Endothelial cell of umbilical vein (primary cell): Measurements from ENCODE around the gene PON3. TPM values are rescaled to one million over a fixed set of nuclear protein-coding genes. Genes with fewer than 3 reads are reported as not detected.

Source experiments
- BruUV-seq: library from RNA; stranded (reverse); fragments of 400-500 nt; replicated peaks from 2 replicates; lab custom pipeline; 2021; lab: Mats Ljungman, UMichigan
- CTCF ChIA-PET: fragments of 300-600, 350-600 bp; sonication (Branson Sonifier 250); formaldehyde crosslinking; loops from one replicate; lab custom pipeline; 2021; ENCODE audit warnings: antibody characterized with exemption, inconsistent platforms; lab: Charles Lee
- POLR2A ChIA-PET: fragments of 300-600, 350-600 bp; sonication (Branson Sonifier 250); formaldehyde crosslinking; loops from one replicate; lab custom pipeline; 2021; ENCODE audit warnings: antibody characterized with exemption, inconsistent platforms; lab: Charles Lee
- DNase-seq: peaks from one replicate; pipeline ENCODE4 v3.0.0-alpha.2; 2011; ENCODE audit warnings: low read depth, low spot score
- FAIRE-seq: peaks from 2 replicates; lab custom pipeline; 2011; peaks lifted over from hg19 to GRCh38; lab: Jason Lieb, UNC
- H2AFZ ChIP-seq: 2 replicates; pipeline ENCODE4 v1.6.0; 2012; ENCODE audit warnings: low read depth, low read length, control low read depth, inconsistent platforms
- H3K27ac ChIP-seq: 2 replicates; pipeline ENCODE4 v1.5.1; 2011; ENCODE audit warnings: low read depth, mild to moderate bottlenecking, control low read depth, low read length, moderate library complexity; ENCODE audit not compliant: insufficient read depth
- H3K27me3 ChIP-seq, 2 experiments: 2 replicates each; pipeline versions ENCODE4 v1.6.0 to v1.6.1; 2011; ENCODE audit warnings: low read length in 2 of 2, mixed read lengths in 1 of 2; ENCODE audit not compliant: control insufficient read depth in 2 of 2, insufficient read depth in 2 of 2
- H3K36me3 ChIP-seq, 2 experiments: 2 replicates in 1 of 2; 3 replicates in 1 of 2; pipeline ENCODE4 v1.5.1; 2011; ENCODE audit warnings: low read length in 2 of 2, mild to moderate bottlenecking in 1 of 2, moderate library complexity in 1 of 2; ENCODE audit not compliant: control insufficient read depth in 2 of 2, insufficient read depth in 2 of 2; ENCODE audit errors: extremely low read depth in 1 of 2
- H3K4me1 ChIP-seq: 3 replicates; pipeline ENCODE4 v1.5.1; 2011; ENCODE audit warnings: mild to moderate bottlenecking, low read length; ENCODE audit not compliant: control insufficient read depth, insufficient read depth; ENCODE audit errors: extremely low read depth
- H3K4me2 ChIP-seq: 2 replicates; pipeline ENCODE4 v1.6.1; 2011; ENCODE audit warnings: low read length, control low read depth, mixed read lengths; ENCODE audit not compliant: insufficient read depth
- H3K4me3 ChIP-seq, 3 experiments: fragments of 200-600 bp in 1 of 3; sonication (generic), shearing (Covaris generic) in 1 of 3; replicated peaks in 1 of 3; 2 replicates each; pipeline ENCODE4 v1.5.1; 2011 to 2016; ENCODE audit warnings: control low read depth in 3 of 3, low read length in 3 of 3, mild to moderate bottlenecking in 2 of 3, inconsistent platforms in 1 of 3, low read depth in 1 of 3, moderate library complexity in 1 of 3; ENCODE audit not compliant: insufficient read depth in 1 of 3
- H3K79me2 ChIP-seq: 2 replicates; pipeline ENCODE4 v1.6.0; 2012; ENCODE audit warnings: low read length, inconsistent platforms; ENCODE audit not compliant: control insufficient read depth, insufficient read depth
- H3K9ac ChIP-seq: replicated peaks from 2 replicates; pipeline ENCODE3; 2011; ENCODE audit warnings: low read length, control low read depth; ENCODE audit not compliant: insufficient read depth; ENCODE audit errors: extremely low read depth
- H3K9me1 ChIP-seq: replicated peaks from 3 replicates; pipeline ENCODE4 v1.6.0; 2011; ENCODE audit warnings: mild to moderate bottlenecking, low read length; ENCODE audit not compliant: control insufficient read depth, insufficient read depth; ENCODE audit errors: extremely low read depth
- H3K9me3 ChIP-seq: replicated peaks from 2 replicates; pipeline ENCODE4 v1.5.1; 2012; ENCODE audit warnings: low read length, inconsistent platforms; ENCODE audit not compliant: control insufficient read depth, insufficient read depth
- H4K20me1 ChIP-seq: replicated peaks from 2 replicates; pipeline ENCODE3; 2011; ENCODE audit warnings: mild to moderate bottlenecking, low read length; ENCODE audit not compliant: control insufficient read depth, insufficient read depth; ENCODE audit errors: extremely low read depth
- CTCF ChIP-seq, 2 donors: IDR thresholded peaks; 1 replicate in 1 of 2; 2 replicates in 1 of 2; pipeline ENCODE4 v1.5.1; 2011; ENCODE audit warnings: low read length in 2 of 2, mild to moderate bottlenecking in 2 of 2, moderate library complexity in 2 of 2, control low read depth in 1 of 2, inconsistent platforms in 1 of 2, low read depth in 1 of 2; ENCODE audit not compliant: insufficient read depth in 1 of 2; ENCODE audit errors: extremely low read depth in 1 of 2
- EZH2 ChIP-seq: IDR thresholded peaks from 2 replicates; pipeline ENCODE4 v1.6.1; 2012; ENCODE audit warnings: borderline replicate concordance, low read depth, mild to moderate bottlenecking, moderate library complexity, low read length, inconsistent platforms; ENCODE audit not compliant: severe bottlenecking
- FOS ChIP-seq: IDR thresholded peaks from 2 replicates; pipeline ENCODE4 v1.6.1; 2011; ENCODE audit warnings: mild to moderate bottlenecking, low read length, moderate library complexity, borderline replicate concordance; ENCODE audit not compliant: insufficient read depth
- GATA2 ChIP-seq: IDR thresholded peaks from 2 replicates; pipeline ENCODE4 v1.7.0; 2011; ENCODE audit warnings: low read depth, mild to moderate bottlenecking, moderate library complexity, mixed read lengths, low read length; ENCODE audit not compliant: insufficient read length, insufficient read depth
- JUN ChIP-seq: IDR thresholded peaks from 2 replicates; pipeline ENCODE4 v1.6.1; 2011; ENCODE audit warnings: borderline replicate concordance, low read depth; ENCODE audit not compliant: insufficient read length, insufficient read depth
- MAX ChIP-seq: IDR thresholded peaks from 2 replicates; pipeline ENCODE4 v1.6.1; 2011; ENCODE audit not compliant: insufficient read depth, insufficient read length
- MYC ChIP-seq: IDR thresholded peaks from one replicate; pipeline ENCODE4 v1.6.1; 2011; ENCODE audit warnings: mild to moderate bottlenecking, low read depth, low read length
- POLR2A ChIP-seq: IDR thresholded peaks from 2 replicates; pipeline ENCODE4 v1.6.1; 2012; ENCODE audit warnings: low read depth, mild to moderate bottlenecking, control low read depth, low read length
- POLR2AphosphoS5 ChIP-seq: IDR thresholded peaks from 2 replicates; pipeline ENCODE4 v1.6.1; 2012; ENCODE audit warnings: low read depth, mild to moderate bottlenecking, control low read depth, low read length, moderate library complexity; ENCODE audit not compliant: insufficient read depth
- dilution Hi-C: fragments of 300-500 bp; cut with MboI; formaldehyde crosslinking; loops from one replicate; pipeline ENCODE4 v1.15.0; 2019; ENCODE audit warnings: low sequenced_read_pairs; ENCODE audit not compliant: extremely low pct_ligation_motif_present
- intact Hi-C: fragments of 100-400 bp; cut with micrococcal nuclease; formaldehyde crosslinking; loops from one replicate; pipeline ENCODE4 v1.10.0; 2022
- polyA plus RNA-seq, 4 experiments: library from polyadenylated mRNA; depleted of rRNA in 3 of 4; stranded (reverse) in 3 of 4; unstranded in 1 of 4; fragments of >200 nt; gene quantifications; 2 replicates each; pipeline versions ENCODE4 v1.2.1 to v1.2.3, GENCODE V29; 2011 to 2012; ENCODE audit warnings: missing spikeins in 1 of 4
- total RNA-seq: library from RNA; stranded (reverse); gene quantifications from 2 replicates; pipeline ENCODE4 v1.2.3, GENCODE V29; 2021

PON3 gene
- total and polyA plus RNA-seq, 2 donors (not counting 3 experiments of a cell fraction or from before 2014, with no cell fraction given): 0.83 to 3.4 TPM

- no peak for FAIRE-seq
- Histone ChIP-seq H3K27me3 (no peaks in the 10 kb centered on the region), H3K79me2 (peaks cover 35% of the 10 kb centered on the region)
Observed at GRCh38 chr7:95427914-95428516, 31.8 kb upstream of the PON3 start.

More at GRCh38 chr7:95427914-95428516, 31.8 kb upstream of the PON3 start:
- Histone ChIP-seq H3K9me3 (no peaks in the 10 kb centered on the region), H4K20me1 (peaks cover 3% of the 10 kb centered on the region), H3K9me1 (no peaks in the 10 kb centered on the region), H3K4me1 (peaks cover 4% of the 10 kb centered on the region), H3K27ac (no peak overlapping the region), H3K4me2 (no peak overlapping the region), H3K4me3 (no peak overlapping the region), H2AFZ (no peak overlapping the region), H3K36me3 (peaks cover 0 to 2% of the 10 kb centered on the region in 2 experiments), H3K9ac (no peak overlapping the region)
- no peak for TF ChIP-seq FOS
- no peak for TF ChIP-seq MAX
- no peak for TF ChIP-seq MYC
- TF ChIP-seq JUN: no peak
- no peak for TF ChIP-seq GATA2
- TF ChIP-seq POLR2A: no peak
- TF ChIP-seq POLR2AphosphoS5: no peak
- no peak for TF ChIP-seq CTCF (IDR thresholded peaks at IDR 0.05; ENCODE audit: extremely low read depth in 1 of 2, insufficient read depth in 1 of 2, low read depth in 1 of 2, low read length in 2 of 2)
- TF ChIP-seq EZH2: no peak
- BruUV-seq: no TSS peak
- CTCF ChIA-PET: interaction anchor here (0.9 to 1.6 kb wide), 6 partner anchors 8 to 117 kb away, joined by 3 to 7 read pairs (median 4); no protein-coding TSS in a partner anchor
- POLR2A ChIA-PET: interaction anchor here (0.8 kb wide), 1 partner anchor 81 kb away, joined by 3 read pairs; no protein-coding TSS in a partner anchor
- intact Hi-C loops (no loop called here), dilution Hi-C loops (no loop called here)
- no peak for DNase-seq
